Prostate gland (tissue), 2 donors: ENCODE data around the gene IGSF8. TPM values are rescaled to one million over a fixed set of nuclear protein-coding genes. Genes with fewer than 3 reads are reported as not detected.

Experiments used
- DNase-seq: peaks from one replicate; pipeline ENCODE4 v3.0.0-alpha.2; 2019; ENCODE audit warnings: low spot score
- H3K27ac ChIP-seq, 2 donors: fragments of 200-600 bp; sonication (generic); 2 replicates each; pipeline ENCODE4 v1.5.1; 2017 to 2019
- H3K27me3 ChIP-seq: fragments of 200-600 bp; sonication (generic); replicated peaks from 2 replicates; pipeline ENCODE4 v1.5.1; 2019; ENCODE audit not compliant: insufficient read depth
- H3K36me3 ChIP-seq, 2 donors: fragments of 200-600 bp; sonication (generic); 1 replicate in 1 of 2; 2 replicates in 1 of 2; pipeline versions ENCODE4 v1.5.1 to v1.8.1; 2017 to 2019
- H3K4me1 ChIP-seq: fragments of 200-600 bp; sonication (generic); replicated peaks from 2 replicates; pipeline ENCODE4 v1.5.1; 2019
- H3K4me3 ChIP-seq, 2 donors: fragments of 200-600 bp; sonication (generic); 2 replicates each; pipeline ENCODE4 v1.5.1; 2017 to 2019
- H3K9me3 ChIP-seq: fragments of 200-600 bp; sonication (generic); 2 replicates; pipeline ENCODE4 v1.5.1; 2017
- POLR2A ChIP-seq: fragments of 450-650 bp; IDR thresholded peaks from one replicate; pipeline ENCODE4 v1.6.1; 2016; ENCODE audit warnings: antibody characterized with exemption, mild to moderate bottlenecking
- POLR2AphosphoS5 ChIP-seq: sonication (generic); formaldehyde crosslinking; IDR thresholded peaks from one replicate; pipeline ENCODE4 v1.6.1; 2017; ENCODE audit warnings: antibody characterized with exemption
- WGBS: methylation state at CpG from one replicate; pipeline ENCODE4 v1.1.5; 2018; 5-methylcytosine and 5-hydroxymethylcytosine counted together
- intact Hi-C: fragments of 100-400 bp; cut with DNase I; formaldehyde crosslinking; loops from one replicate; pipeline ENCODE4 v1.14.2; 2022
- total RNA-seq, 2 donors: library from RNA; depleted of rRNA; stranded (reverse); fragments of >200 nt; gene quantifications; one replicate each; pipeline ENCODE4 v1.1.0, GENCODE V29; 2016
- TF ChIP-seq, protein P1 (sequence below), 4 experiments: fragments of 200-600 bp in 2 of 4; fragments of 450-650 bp in 2 of 4; sonication (generic) in 2 of 4; IDR thresholded peaks; 1 replicate in 3 of 4; 2 replicates in 1 of 4; pipeline ENCODE4 v1.5.1; 2016 to 2019; ENCODE audit warnings: antibody characterized with exemption in 4 of 4, mild to moderate bottlenecking in 2 of 4, moderate library complexity in 2 of 4

Gene IGSF8
- total RNA-seq, 2 donors from 2014 or later, result 35.9 to 101 TPM

DNA sequence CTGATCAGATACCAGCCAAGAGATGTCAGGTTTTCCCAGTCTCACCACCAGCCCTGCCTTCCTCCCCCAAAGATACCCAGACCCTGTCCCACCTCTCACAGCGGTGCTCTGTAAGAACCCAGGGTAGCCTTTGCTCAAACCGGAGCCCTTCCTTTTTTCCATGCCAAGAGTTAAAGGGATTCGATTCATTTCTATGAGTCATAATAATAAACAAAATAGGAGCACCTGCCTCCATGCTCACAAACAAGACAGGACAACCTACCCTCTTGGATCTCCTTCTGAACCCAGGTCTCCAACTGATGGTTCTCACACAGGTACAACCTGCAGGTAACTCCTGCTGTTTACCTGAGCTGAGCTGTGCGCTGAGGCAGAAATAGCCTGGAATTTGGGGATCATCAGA is 11.3 kb upstream of the IGSF8 start:
- Histone ChIP-seq H3K27me3 (no peaks in the 10 kb centered on the region), H3K36me3 (no peaks in the 10 kb centered on the region), H3K4me1 (no peaks in the 10 kb centered on the region), H3K27ac (no peak overlapping the region), H3K4me3 (no peak overlapping the region), H3K9me3 (no peaks in the 10 kb centered on the region)
- intact Hi-C loops, result no loop called here
- TF ChIP-seq, protein P1, sequence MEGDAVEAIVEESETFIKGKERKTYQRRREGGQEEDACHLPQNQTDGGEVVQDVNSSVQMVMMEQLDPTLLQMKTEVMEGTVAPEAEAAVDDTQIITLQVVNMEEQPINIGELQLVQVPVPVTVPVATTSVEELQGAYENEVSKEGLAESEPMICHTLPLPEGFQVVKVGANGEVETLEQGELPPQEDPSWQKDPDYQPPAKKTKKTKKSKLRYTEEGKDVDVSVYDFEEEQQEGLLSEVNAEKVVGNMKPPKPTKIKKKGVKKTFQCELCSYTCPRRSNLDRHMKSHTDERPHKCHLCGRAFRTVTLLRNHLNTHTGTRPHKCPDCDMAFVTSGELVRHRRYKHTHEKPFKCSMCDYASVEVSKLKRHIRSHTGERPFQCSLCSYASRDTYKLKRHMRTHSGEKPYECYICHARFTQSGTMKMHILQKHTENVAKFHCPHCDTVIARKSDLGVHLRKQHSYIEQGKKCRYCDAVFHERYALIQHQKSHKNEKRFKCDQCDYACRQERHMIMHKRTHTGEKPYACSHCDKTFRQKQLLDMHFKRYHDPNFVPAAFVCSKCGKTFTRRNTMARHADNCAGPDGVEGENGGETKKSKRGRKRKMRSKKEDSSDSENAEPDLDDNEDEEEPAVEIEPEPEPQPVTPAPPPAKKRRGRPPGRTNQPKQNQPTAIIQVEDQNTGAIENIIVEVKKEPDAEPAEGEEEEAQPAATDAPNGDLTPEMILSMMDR (IDR thresholded peaks at IDR 0.05), result no peak
- TF ChIP-seq POLR2AphosphoS5 (no peak), POLR2A (no peak)
- 43% methylated on average over 4 of the region's 4 CpGs for WGBS
- DNase-seq, result no peak

DNA sequence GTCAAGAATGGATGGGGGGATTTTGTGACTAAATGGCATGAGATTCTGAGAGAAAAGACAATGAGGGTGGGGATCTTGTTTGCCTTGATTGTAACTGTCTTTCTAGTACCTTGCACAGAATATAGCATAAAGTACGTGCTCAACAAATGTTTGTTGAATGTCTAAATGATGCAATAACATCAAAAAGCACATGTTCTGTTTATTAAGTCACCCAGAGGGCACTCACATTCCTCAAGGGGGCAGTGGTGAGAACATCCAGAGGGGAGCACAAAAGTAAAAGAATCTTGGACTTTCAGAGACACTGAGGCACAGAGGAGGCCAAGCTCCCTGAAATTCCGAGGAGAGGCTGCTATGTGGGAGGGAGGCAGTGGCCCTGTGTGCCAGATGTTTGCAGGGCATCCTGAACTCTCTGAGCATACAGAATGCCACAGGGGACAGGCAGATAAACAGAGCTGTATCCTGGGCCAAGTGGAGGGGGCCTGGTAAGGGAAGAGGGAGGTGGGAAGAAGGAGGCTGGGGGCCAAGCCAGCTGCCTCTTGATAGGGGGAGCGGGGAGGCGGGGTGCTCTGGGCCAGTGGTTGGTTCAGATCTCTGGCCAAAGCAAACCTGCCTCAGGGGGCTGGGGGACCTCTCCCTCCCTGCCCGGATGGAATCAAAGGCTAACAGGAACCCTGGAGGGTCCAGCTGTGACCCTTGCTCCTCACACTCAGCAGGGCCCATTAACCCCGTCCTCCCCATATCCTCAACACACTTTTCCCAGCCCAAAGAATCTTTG is 10.7 kb upstream of the IGSF8 start:
- Histone ChIP-seq H3K9me3 (no peaks in the 10 kb centered on the region), H3K27ac (no peak overlapping the region), H3K36me3 (no peaks in the 10 kb centered on the region), H3K27me3 (no peaks in the 10 kb centered on the region), H3K4me3 (no peak overlapping the region), H3K4me1 (no peaks in the 10 kb centered on the region)
- intact Hi-C loops, result no loop called here
- TF ChIP-seq, protein P1 (IDR thresholded peaks at IDR 0.05), result peak in 2 of 4 experiments; percentile 19 to 34
- no peak for TF ChIP-seq POLR2A
- DNase-seq, result no peak
- WGBS, result 20% methylated on average over 6 of the region's 6 CpGs

DNA sequence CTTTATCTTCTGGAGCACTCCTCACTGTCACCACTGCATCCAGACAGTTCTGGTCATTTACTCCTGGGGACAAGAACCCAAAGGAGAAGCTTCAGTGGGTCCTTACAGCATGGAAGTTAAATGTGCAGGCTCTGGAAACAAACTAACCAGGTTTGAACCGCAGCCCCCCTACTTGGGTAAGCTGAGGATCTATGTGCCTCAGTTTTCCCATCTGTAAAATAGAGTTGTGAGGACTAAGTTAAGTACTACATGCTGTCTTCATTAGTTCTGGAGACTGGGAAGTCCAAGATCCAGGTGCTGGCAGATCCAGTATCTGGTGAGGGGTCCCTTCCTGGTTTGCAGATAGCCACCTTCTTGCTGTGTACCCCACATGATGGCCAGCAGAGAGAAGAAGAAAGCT is 9.1 kb upstream of the IGSF8 start:
- DNase-seq, result no peak
- TF ChIP-seq POLR2A, result no peak
- TF ChIP-seq, protein P1 (IDR thresholded peaks at IDR 0.05), result no peak
- no peak for TF ChIP-seq POLR2AphosphoS5
- Histone ChIP-seq H3K4me3 (no peak overlapping the region), H3K36me3 (no peaks in the 10 kb centered on the region), H3K27me3 (no peaks in the 10 kb centered on the region), H3K9me3 (no peaks in the 10 kb centered on the region), H3K27ac (no peak overlapping the region), H3K4me1 (no peaks in the 10 kb centered on the region)
- intact Hi-C loops, result no loop called here
- WGBS, result 95% methylated on average over 1 of the region's 1 CpG

DNA sequence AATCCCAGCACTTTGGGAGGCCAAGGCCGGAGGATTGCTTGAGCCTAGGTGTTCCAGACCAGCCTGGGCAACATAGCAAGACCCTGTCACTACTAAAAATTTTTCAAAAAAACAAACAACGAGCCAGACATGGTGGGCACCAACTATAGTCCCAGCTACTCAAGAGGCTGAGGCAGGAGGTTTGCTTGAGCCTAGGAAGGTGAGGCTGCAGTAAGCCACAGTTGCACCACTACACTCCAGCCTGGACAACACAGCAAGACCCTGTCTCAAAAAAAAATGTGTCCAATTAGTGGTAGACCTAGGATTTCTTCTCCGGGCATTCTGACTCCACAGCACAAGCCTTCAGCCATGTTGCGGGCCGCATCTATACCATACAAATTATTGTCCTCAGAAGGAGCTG is 6.7 kb upstream of the IGSF8 start:
- Histone ChIP-seq H3K36me3 (no peaks in the 10 kb centered on the region), H3K4me3 (no peak overlapping the region), H3K4me1 (peaks cover 8% of the 10 kb centered on the region), H3K9me3 (no peaks in the 10 kb centered on the region), H3K27ac (no peak overlapping the region), H3K27me3 (no peaks in the 10 kb centered on the region)
- TF ChIP-seq POLR2AphosphoS5, result no peak
- no peak for TF ChIP-seq POLR2A
- TF ChIP-seq, protein P1 (IDR thresholded peaks at IDR 0.05), result no peak
- WGBS, result 95% methylated on average over 5 of the region's 5 CpGs
- DNase-seq, result no peak
- intact Hi-C loops, result no loop called here

DNA sequence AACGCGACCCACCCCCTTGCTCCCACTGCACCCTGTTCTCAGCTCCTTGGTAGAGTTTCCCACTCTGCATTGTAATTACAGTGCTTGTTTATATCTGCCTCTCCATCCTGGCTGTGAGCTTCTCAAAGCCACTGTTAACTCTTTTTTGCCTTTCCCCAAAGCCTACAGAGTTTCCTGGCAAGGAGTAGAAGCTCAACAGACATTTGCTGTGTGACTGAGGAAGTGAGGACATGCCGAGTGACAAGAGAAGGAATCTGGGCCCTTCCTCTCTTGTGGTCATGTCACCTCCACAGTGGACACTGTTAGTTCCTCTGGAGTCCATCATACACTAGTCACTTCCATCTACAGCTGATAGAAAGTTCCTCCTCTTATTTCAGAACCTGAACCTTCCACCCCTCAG is 6.1 kb upstream of the IGSF8 start:
- no peaks in the 10 kb centered on the region for H3K36me3 ChIP-seq
- no peak overlapping the region for H3K4me3 ChIP-seq
- no peak overlapping the region for H3K27ac ChIP-seq
- H3K9me3 ChIP-seq, result no peaks in the 10 kb centered on the region
- intact Hi-C loops, result loop anchor here (5.0 kb wide), 3 partner anchors 148 to 273 kb away; no protein-coding TSS in a partner anchor
- no peak for DNase-seq
- TF ChIP-seq POLR2A, result no peak
- no peak for TF ChIP-seq POLR2AphosphoS5
- TF ChIP-seq, protein P1 (IDR thresholded peaks at IDR 0.05), result no peak
- H3K4me1 ChIP-seq, result peaks cover 8% of the 10 kb centered on the region
- no peaks in the 10 kb centered on the region for H3K27me3 ChIP-seq
- WGBS, result 58% methylated on average over 3 of the region's 3 CpGs
